ENCODE measurements around the gene TARP.
A peak's percentile ranks its signal among the peaks of the same experiment; 100 is the strongest.

The TARP gene

DNA sequence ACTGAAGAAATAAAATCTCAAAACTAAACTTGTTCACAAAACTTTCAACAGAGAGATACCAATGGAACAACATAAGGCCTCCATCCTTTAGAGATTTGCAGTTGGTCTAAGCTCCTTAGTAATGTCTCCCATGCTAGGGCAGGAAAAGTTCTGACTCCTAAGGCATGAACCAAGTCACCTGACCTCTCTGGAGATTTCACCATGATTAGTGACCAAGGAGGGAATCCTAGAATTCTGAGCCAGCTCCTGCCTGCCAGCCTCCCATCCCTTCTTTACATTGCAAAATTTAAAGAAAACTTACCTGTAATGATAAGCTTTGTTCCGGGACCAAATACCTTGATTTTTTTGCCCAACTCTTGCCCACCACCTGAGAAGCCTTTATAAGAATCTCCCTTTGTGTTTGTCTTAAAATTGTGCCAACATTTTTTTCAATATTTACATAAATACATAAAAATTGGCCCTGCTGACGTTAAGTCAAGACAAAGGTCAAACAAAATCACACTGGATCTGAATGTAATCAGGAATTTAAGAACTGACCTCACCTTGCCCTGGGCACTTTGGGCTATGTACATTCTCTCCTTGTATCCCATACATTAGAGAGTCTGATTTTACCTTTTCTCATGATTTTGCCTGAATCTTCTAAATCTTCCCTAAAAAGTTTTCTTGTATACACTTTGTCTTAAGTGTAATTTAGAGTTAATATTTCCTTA, at the start of gene TARP:
TSS of gene TARP (minus strand) at position 351 of the 710 bp plus-strand sequence.
- DNase-seq (ENCODE audit: insufficient read length, low spot score) (no peak), FAIRE-seq (no peak)
- no peak for TF ChIP-seq POLR2A (IDR thresholded peaks at IDR 0.05; ENCODE audit: low read depth, low read length)

DNA sequence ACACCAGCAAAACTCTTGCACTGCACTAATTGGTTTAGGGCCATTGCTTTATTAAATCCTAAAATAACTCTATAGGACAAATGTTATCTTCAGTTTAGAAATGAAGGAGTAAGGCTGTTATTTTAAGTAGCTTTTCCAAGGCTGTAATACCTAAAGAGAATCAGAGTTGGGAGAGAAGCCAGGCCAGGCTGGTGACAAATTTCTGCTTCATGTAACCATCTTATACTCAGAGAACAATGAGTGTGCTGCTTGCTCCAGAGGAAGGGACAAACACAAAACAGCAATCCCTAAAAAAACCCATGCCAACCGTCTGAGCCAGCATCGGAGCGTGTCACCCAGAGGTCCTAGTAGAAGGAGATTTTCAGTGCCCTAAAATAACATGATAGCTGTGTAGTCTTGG, 49.7 kb upstream of the TARP start:
- FAIRE-seq (no peak), DNase-seq (ENCODE audit: insufficient read length, low spot score) (no peak)
- no peak for TF ChIP-seq POLR2A (IDR thresholded peaks at IDR 0.05; ENCODE audit: low read depth, low read length)

DNA sequence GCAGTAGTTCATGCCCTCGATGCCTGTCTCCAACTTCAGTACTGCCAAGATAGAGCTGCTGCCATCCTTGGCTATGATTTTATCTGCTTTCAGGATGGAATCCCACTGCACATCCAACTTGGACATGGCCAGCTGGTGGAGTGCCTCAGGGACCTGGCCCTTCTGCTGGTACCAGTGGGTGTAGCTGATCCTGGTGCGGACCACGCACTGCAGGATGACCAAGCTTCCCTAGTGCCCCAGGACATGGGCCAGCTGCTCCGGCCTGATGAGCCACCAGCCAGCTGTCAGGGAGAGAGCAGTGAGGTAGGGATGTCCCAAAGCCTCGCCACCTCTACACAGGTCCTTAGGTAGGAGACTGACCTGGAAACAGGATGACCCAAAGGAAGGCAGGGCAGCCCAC, 49.0 kb upstream of the TARP start:
- TF ChIP-seq POLR2A (IDR thresholded peaks at IDR 0.05; ENCODE audit: low read depth, low read length) = no peak
- FAIRE-seq (no peak), DNase-seq (ENCODE audit: insufficient read length, low spot score) (no peak)

DNA sequence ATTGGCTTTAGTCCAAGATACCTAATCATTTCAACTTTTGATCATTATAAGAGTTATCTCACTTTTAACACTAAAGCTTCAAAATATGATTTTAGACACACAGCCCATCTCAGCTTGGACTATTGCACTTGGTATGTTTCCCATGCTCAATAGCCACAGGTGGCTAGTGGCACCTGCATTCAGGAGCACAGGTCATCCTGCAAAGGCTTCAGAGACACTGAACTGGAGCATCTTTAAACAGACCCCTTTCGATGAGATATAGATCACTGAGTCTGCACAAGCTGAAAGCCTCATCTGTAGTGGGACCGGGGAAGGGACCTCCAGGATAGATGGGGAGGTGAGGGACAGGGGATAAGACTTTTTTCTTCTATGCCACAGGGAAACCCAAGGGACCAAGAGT, 48.5 kb upstream of the TARP start:
- DNase-seq (ENCODE audit: insufficient read length, low spot score) = no peak
- no peak for TF ChIP-seq POLR2A (IDR thresholded peaks at IDR 0.05; ENCODE audit: low read depth, low read length)
- no peak for FAIRE-seq

- no peak for TF ChIP-seq POLR2A (IDR thresholded peaks at IDR 0.05; ENCODE audit: low read depth, low read length)
- DNase-seq (ENCODE audit: insufficient read length, low spot score) (no peak), FAIRE-seq (no peak)
Measured at GRCh38 chr7:38321515-38321944, 48.1 kb upstream of the TARP start.

GRCh38 chr7:38321050-38321449, 47.6 kb upstream of the TARP start:
- FAIRE-seq (no peak), DNase-seq (ENCODE audit: insufficient read length, low spot score) (no peak)
- no peak for TF ChIP-seq POLR2A (IDR thresholded peaks at IDR 0.05; ENCODE audit: low read depth, low read length)

DNA sequence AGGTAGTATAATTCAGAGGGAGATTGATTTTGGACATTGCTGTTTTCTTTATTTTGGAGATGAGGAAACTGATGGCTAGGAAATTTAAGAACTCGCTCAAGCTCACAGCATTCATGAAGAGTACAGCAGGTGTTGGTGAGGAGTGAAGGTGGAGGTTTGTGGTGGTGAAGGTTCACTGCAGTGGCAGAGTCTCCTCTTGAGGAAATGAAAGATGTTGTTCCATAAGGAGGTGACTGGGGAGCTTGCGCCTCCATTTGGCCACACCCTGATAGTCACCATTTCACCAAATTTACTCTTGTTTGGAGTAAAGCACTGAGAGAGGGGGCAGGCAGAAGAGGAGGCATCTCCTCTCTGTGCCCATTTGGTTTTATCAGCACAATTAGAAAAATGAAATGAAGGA, 46.4 kb upstream of the TARP start:
- TF ChIP-seq POLR2A (IDR thresholded peaks at IDR 0.05; ENCODE audit: low read depth, low read length) = no peak
- FAIRE-seq (no peak), DNase-seq (ENCODE audit: insufficient read length, low spot score) (no peak)

DNA sequence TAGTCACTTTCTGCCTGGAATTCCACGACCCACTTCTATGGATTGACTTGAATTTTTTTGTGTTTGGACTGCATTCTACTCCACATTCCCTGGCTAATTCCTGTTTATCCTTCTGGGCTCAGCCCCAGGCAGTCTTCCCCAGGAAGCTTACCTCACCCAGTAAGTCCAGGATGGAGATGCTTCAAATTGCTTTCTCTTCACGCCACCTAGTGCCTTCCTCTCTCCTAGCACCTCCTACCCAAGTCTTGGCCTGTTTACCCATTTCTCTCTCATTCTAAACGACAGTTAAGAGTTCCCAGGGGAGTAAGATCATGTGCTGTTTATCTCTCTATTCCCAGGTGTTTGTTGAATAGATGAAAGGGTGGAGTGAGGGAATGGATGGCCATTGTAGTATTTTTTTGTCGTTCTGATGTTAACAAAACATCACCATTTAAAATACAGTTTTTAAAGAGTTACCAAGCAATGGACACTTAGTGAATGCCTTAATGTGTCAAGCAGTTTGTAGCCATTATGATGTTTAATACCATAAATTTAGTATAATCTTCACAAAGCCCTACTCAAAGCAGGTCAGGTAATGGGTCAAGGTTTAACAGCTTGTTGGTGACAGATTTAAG, 45.5 kb upstream of the TARP start:
- DNase-seq (ENCODE audit: insufficient read length, low spot score) (peak; percentile 86), FAIRE-seq (peak; percentile 53)
- no peak for TF ChIP-seq POLR2A (IDR thresholded peaks at IDR 0.05; ENCODE audit: low read depth, low read length)

DNA sequence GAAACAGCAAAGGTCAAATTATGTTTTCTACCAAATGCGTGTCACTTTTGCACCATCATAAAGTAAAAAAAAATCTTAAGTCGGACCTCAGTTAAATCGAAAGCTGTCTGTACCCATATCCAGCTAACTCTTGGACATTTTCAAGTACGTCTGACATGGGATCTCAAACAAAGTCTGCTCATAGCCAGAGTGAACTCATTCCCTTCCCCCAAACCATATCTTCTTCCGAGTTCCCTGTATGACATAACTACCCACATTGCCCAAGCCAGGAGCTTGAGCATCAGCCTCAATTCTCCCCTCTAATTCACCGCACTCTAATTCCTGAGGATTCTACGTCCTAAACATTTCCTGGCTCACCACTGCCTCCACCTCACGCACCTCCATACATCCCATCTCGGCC, 44.8 kb upstream of the TARP start:
- DNase-seq (ENCODE audit: insufficient read length, low spot score) = no peak
- no peak for TF ChIP-seq POLR2A (IDR thresholded peaks at IDR 0.05; ENCODE audit: low read depth, low read length)
- no peak for FAIRE-seq

- no peak for TF ChIP-seq POLR2A (IDR thresholded peaks at IDR 0.05; ENCODE audit: low read depth, low read length)
- no peak for FAIRE-seq
- no peak for DNase-seq (ENCODE audit: insufficient read length, low spot score)
Measured at GRCh38 chr7:38317515-38317914, 44.1 kb upstream of the TARP start.

DNA sequence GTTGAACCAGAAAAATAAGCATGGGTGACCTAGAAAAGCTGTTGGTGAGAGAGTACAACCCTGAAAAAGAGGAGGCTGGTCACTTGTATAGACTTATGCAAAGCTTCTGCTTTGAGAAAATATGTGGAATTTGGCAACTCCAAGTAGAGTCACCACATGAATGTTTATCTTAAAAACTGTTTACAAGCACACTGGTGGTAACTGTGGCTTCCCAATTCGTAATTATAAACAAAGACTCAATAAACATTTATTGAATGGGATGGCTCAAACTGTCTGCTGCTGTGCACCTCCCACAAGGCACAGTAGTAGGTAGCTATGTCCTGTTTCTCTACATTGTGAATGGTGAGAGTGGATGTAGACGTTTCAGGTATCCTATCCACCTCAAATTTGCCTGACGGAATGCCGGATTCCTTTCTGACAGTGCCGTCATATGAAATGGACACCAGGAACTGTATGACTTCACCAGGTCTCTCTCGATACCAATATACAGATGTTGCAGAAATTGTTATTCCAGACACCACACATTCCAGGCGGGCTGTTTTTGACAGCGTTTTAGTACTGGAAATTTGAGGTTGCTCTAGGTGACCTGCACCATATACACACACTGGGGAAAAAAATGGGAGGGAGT, 43.4 kb upstream of the TARP start:
- TF ChIP-seq POLR2A (IDR thresholded peaks at IDR 0.05; ENCODE audit: low read depth, low read length) = no peak
- FAIRE-seq = no peak
- DNase-seq (ENCODE audit: insufficient read length, low spot score) = no peak

GRCh38 chr7:38315410-38315809, 42.0 kb upstream of the TARP start:
- FAIRE-seq = no peak

DNA sequence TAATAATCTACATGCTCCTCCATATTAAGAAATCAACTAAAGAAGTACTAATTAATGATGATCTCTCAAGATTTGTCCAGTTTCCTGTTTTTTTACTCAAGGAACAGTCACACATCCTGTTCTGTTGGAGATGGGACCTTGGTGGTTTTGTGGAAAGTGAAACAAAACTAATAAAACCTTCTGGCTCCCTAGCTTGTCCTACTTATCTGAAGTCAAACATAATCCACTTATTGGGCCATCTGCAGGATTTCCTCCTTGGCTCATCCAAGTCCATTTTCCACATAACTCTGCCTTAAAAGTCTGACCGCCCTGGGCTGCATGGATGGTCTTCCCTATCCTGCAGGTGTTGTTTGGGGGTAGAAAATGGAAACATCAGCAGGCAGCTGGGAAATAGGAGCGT, 39.4 kb upstream of the TARP start:
- no peak for TF ChIP-seq POLR2A (IDR thresholded peaks at IDR 0.05; ENCODE audit: low read depth, low read length)
- FAIRE-seq = no peak
- DNase-seq (ENCODE audit: insufficient read length, low spot score) = no peak

More at GRCh38 chr7:38315410-38315809, 42.0 kb upstream of the TARP start:
- DNase-seq (ENCODE audit: insufficient read length, low spot score) = no peak
- no peak for TF ChIP-seq POLR2A (IDR thresholded peaks at IDR 0.05; ENCODE audit: low read depth, low read length)

DNA sequence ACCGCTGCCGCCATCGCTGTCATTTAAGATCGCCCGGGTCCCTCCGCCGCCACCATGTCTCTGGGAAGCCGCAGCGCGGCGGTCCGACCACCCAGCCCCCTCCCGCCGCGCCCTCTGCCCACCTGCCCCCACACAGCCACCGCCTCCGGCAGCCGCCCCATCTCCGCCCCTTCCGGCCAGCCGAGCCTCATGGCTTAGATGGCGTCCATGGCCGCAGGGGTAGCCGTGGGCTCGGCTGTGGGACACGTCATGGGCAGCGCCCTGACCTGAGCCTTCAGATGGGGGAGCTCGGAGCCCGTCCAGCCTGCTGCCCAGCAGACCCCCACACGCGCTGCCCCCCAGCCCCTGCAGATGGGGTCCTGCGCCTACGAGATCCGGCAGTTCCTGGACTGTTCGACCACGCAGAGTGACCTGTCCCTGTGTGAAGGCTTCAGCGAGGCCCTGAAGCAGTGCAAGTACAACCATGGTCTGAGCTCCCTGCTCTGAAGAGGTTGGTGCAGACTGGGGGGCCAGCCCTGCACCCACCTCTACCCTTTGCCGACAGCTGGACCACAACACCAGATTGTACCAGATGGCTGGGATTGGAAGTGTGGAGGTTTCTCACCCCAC, 38.0 kb upstream of the TARP start:
- FAIRE-seq = no peak
- TF ChIP-seq POLR2A (IDR thresholded peaks at IDR 0.05; ENCODE audit: low read depth, low read length) = no peak

More for the DNA sequence above, 38.0 kb upstream of the TARP start:
- DNase-seq (ENCODE audit: insufficient read length, low spot score) = no peak

Measured in H54 (cell line).